GM19397 (cell line): ENCODE measurements around the gene DLL3.
A peak's percentile ranks its signal among the peaks of the same experiment; 100 is the strongest.
"Not testable (repeated sequence)": the region's sequence is repeated elsewhere in the genome, so short reads cannot be mapped to it uniquely, and the experiment has no call there.

Experiments
- ATAC-seq: cut with Tn5 transposase; IDR thresholded peaks from one replicate; pipeline ENCODE4 v1.9.1; 2021; ENCODE audit warnings: mild to moderate bottlenecking, moderate library complexity; ENCODE audit not compliant: unreplicated experiment

The DLL3 gene

GRCh38 chr19:39498798-39499642, at the start of gene DLL3:
TSS of gene DLL3 (plus strand) at chr19:39498947. CDS start at chr19:39498975, 28 bp downstream.
- no peak for ATAC-seq

- no peak for ATAC-seq
Observed at GRCh38 chr19:39449116-39449797, 49.5 kb upstream of the DLL3 start.

GRCh38 chr19:39451257-39451656, 47.5 kb upstream of the DLL3 start:
- ATAC-seq: not testable (repeated sequence)

- ATAC-seq: no peak
Observed at GRCh38 chr19:39463403-39463802, 35.3 kb upstream of the DLL3 start.

- ATAC-seq: no peak
Observed at GRCh38 chr19:39465956-39466747, 32.6 kb upstream of the DLL3 start.

GRCh38 chr19:39467941-39468340, 30.8 kb upstream of the DLL3 start:
- no peak for ATAC-seq

GRCh38 chr19:39469036-39469435, 29.7 kb upstream of the DLL3 start:
- ATAC-seq: no peak

GRCh38 chr19:39469567-39469966, 29.2 kb upstream of the DLL3 start:
- no peak for ATAC-seq

- ATAC-seq: no peak
Observed at GRCh38 chr19:39470724-39471339, 27.9 kb upstream of the DLL3 start.

GRCh38 chr19:39471756-39472536, 26.8 kb upstream of the DLL3 start:
- no peak for ATAC-seq

- ATAC-seq: no peak
Observed at GRCh38 chr19:39472746-39473442, 25.9 kb upstream of the DLL3 start.

GRCh38 chr19:39473443-39473960, 25.2 kb upstream of the DLL3 start:
- no peak for ATAC-seq

GRCh38 chr19:39474139-39474620, 24.6 kb upstream of the DLL3 start:
- no peak for ATAC-seq

- ATAC-seq: no peak
Observed at GRCh38 chr19:39475748-39476147, 23.0 kb upstream of the DLL3 start.

GRCh38 chr19:39479319-39479801, 19.4 kb upstream of the DLL3 start:
- ATAC-seq: not testable (repeated sequence)

- no peak for ATAC-seq
Observed at GRCh38 chr19:39479916-39480315, 18.8 kb upstream of the DLL3 start.

GRCh38 chr19:39480337-39481228, 18.2 kb upstream of the DLL3 start, which contains the start of gene TIMM50:
TSS of gene TIMM50 (plus strand) at chr19:39480838. CDS start at chr19:39480854, 16 bp downstream.
- ATAC-seq: peak; percentile 93

GRCh38 chr19:39481229-39481545, 17.6 kb upstream of the DLL3 start:
- ATAC-seq: no peak
